NT2/D1 (cell line): ENCODE results near the gene MYO1F.
A peak's percentile ranks its signal among the peaks of the same experiment; 100 is the strongest.

Experiments used
- DNase-seq: peaks from one replicate; pipeline ENCODE4 v3.0.0-alpha.2; 2011; ENCODE audit warnings: low read depth, low spot score
- H3K27me3 ChIP-seq: 2 replicates; pipeline ENCODE4 v1.6.0; 2011; ENCODE audit warnings: mild to moderate bottlenecking; ENCODE audit not compliant: insufficient read length, insufficient read depth
- H3K36me3 ChIP-seq: 2 replicates; pipeline ENCODE4 v1.6.1; 2011; ENCODE audit warnings: mild to moderate bottlenecking, low read length, mixed read lengths; ENCODE audit not compliant: insufficient read depth, insufficient read length
- H3K4me1 ChIP-seq: 2 replicates; pipeline ENCODE4 v1.5.1; 2011; ENCODE audit not compliant: insufficient read depth, insufficient read length
- H3K4me3 ChIP-seq: 2 replicates; pipeline ENCODE4 v1.5.1; 2011; ENCODE audit warnings: low read depth; ENCODE audit not compliant: insufficient read length
- H3K9ac ChIP-seq: 2 replicates; pipeline ENCODE4 v1.6.0; 2011; ENCODE audit warnings: low read depth; ENCODE audit not compliant: insufficient read length
- H3K9me3 ChIP-seq: 2 replicates; pipeline ENCODE4 v1.5.1; 2011; ENCODE audit warnings: mild to moderate bottlenecking, low read length; ENCODE audit not compliant: insufficient read depth
- SUZ12 ChIP-seq: IDR thresholded peaks from 2 replicates; pipeline ENCODE4 v1.6.1; 2011; ENCODE audit not compliant: insufficient read length, insufficient read depth; ENCODE audit errors: extremely low read depth
- YY1 ChIP-seq: IDR thresholded peaks from 2 replicates; pipeline ENCODE4 v1.6.1; 2011; ENCODE audit not compliant: insufficient read length, insufficient read depth
- ZNF274 ChIP-seq: IDR thresholded peaks from 2 replicates; pipeline ENCODE4 v1.6.1; 2011; ENCODE audit warnings: mild to moderate bottlenecking, low read depth, low read length

Gene MYO1F

DNA sequence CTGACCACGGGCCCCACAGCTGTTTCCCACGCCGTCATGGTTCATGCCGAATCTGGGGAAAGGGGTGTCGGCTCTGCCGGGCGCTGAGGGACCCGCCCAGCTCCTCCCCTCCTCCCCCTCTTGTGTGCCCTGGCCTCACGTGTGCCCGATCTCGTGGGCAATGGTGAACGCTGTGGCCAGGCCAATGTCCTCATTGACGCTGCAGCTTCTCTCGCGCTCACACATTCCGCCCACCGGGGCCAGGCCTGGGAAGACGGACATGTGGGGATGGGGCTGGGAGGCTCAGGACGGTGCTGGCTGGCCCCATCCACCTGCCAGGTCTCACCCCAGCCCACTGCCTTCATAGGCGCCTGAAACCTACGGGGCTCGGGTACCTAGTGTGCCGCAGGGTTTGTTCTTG, 18.9 kb upstream of the MYO1F start:
- H3K4me3 ChIP-seq: no peak overlapping the region
- H3K9me3 ChIP-seq: peaks cover 6% of the 10 kb centered on the region; the same call in 1 of the 2 replicates
- H3K4me1 ChIP-seq: peaks cover 3% of the 10 kb centered on the region
- DNase-seq: no peak
- peaks cover 55% of the 10 kb centered on the region for H3K36me3 ChIP-seq
- TF ChIP-seq YY1 (no peak), SUZ12 (no peak), ZNF274 (no peak)
- peaks cover 13% of the 10 kb centered on the region for H3K27me3 ChIP-seq
- H3K9ac ChIP-seq: no peak overlapping the region

DNA sequence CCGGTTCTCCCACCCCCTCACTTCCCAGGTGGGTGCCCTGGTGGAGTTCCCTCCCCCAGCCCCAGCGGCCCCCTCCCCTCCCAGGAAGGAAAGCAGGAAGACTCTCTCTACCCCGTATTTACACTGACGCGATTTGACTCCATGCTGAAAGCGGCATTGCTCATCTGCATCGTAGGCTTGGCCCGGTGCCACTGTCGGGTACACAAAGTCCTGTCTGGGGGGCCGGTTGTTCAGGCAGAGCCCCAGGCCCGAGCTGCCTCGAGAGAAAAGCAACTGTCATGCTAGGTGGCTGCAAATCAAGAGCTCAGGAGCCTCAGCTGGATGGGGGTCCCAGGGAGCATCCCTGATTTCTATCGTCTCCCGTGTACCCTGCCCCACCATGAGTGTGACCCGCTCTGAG, 18.4 kb upstream of the MYO1F start:
- TF ChIP-seq ZNF274 (no peak), YY1 (no peak), SUZ12 (no peak)
- Histone ChIP-seq H3K36me3 (peaks cover 50% of the 10 kb centered on the region), H3K4me3 (no peak overlapping the region), H3K27me3 (peaks cover 18% of the 10 kb centered on the region), H3K9me3 (peaks cover 6% of the 10 kb centered on the region; the same call in 1 of the 2 replicates), H3K4me1 (peaks cover 6% of the 10 kb centered on the region), H3K9ac (no peak overlapping the region)
- DNase-seq: no peak

DNA sequence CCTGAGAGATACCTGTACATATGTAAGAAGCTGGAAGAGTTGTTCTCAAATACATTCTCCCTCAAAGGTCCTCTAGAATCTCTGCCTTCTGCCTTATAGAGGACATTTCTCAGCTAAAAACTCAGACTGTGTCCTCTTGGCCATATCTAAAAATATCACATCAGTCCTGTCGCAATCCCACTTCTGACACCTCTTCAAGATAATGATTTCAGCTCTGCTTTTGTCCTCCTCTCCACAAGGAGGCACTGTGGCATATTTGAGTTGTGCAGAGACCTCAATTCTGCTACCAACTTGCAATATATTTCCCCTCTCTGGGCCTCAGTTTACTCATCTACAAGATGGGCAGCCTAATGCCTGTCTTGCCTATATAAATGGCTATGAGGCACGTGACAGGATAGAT, 16.7 kb upstream of the MYO1F start:
- Histone ChIP-seq H3K9me3 (peaks cover 6% of the 10 kb centered on the region; the same call in 1 of the 2 replicates), H3K4me3 (no peak overlapping the region), H3K9ac (no peak overlapping the region), H3K27me3 (peaks cover 28% of the 10 kb centered on the region), H3K36me3 (peaks cover 40% of the 10 kb centered on the region), H3K4me1 (peaks cover 8% of the 10 kb centered on the region)
- TF ChIP-seq YY1: no peak
- no peak for TF ChIP-seq SUZ12
- no peak for TF ChIP-seq ZNF274
- no peak for DNase-seq

DNA sequence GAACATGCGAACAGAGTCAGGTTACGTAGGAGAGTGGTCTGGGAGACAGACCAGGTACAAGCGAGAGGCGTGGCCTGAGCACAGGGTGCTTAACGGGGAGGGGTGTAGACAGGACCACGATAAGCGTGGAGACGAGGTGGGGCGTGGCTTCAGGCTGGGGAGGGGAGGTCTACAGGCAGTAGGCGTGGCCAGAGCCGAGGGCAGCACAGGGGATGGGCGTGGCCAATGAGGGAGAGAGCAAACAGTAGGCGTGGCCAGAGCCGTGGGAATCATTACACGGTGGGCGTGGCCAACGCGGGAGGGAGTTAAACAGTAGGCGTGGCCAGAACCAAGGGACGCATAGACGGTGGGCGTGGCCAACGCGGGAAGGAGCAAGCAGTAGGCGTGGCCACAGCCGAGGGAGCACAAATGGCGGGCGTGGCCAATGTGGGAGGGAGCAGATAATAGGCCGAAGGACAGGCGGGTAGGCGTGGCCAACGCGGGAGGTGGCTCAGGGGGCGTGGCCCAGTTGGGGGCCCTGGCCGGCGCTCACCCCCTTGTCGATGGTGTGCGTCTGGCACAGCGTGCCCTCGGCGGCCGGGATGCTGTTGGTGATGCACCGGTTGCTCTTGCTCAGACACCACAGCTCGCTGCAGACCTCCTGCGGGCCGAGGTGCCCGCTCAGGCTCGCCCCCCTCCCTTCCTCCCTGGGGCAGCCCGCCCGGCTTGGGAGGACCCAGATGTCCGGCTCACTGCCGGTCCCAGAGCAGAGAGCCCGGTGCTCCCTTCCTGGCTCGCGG, 15.2 kb upstream of the MYO1F start:
- DNase-seq: peak; percentile 98
- H3K4me3 ChIP-seq: peak overlapping the region; percentile 53
- H3K9me3 ChIP-seq: peaks cover 6% of the 10 kb centered on the region; the same call in 1 of the 2 replicates
- peaks cover 28% of the 10 kb centered on the region for H3K27me3 ChIP-seq
- peaks cover 32% of the 10 kb centered on the region for H3K36me3 ChIP-seq
- peaks cover 9% of the 10 kb centered on the region for H3K4me1 ChIP-seq
- peak overlapping the region; percentile 77 for H3K9ac ChIP-seq
- TF ChIP-seq ZNF274: no peak
- TF ChIP-seq YY1: no peak
- TF ChIP-seq SUZ12: no peak

DNA sequence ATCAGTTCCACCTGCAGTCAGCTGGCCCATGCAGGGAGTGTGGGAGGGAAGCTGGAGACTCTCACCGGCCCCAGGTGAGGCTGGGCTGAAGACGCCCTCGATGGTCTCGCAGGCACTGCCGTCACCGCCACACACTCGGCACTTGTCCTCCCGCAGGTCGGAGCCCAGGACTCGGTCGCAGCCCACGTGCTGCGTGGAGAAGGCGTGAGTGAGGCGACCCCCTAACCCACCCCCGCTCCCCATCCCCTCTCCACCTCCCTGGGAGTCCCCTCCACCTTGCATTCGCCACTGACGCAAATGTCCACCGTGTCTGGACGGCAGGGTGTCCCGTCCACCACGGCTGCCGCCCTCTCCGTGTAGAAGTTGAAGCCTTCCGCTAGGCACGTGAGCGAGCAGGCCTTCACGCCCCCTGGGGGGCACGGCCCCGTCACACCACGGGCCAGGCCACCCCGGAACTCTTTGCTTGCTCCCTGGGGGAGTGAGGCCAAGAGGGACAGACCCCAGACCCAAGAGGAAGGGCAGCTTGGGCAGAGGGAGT, 12.0 kb upstream of the MYO1F start:
- Histone ChIP-seq H3K4me1 (peaks cover 9% of the 10 kb centered on the region), H3K27me3 (peaks cover 28% of the 10 kb centered on the region), H3K9me3 (peaks cover 5% of the 10 kb centered on the region; the same call in 1 of the 2 replicates), H3K9ac (no peak overlapping the region), H3K36me3 (peaks cover 10% of the 10 kb centered on the region), H3K4me3 (no peak overlapping the region)
- TF ChIP-seq ZNF274: no peak
- no peak for TF ChIP-seq SUZ12
- no peak for TF ChIP-seq YY1
- no peak for DNase-seq

DNA sequence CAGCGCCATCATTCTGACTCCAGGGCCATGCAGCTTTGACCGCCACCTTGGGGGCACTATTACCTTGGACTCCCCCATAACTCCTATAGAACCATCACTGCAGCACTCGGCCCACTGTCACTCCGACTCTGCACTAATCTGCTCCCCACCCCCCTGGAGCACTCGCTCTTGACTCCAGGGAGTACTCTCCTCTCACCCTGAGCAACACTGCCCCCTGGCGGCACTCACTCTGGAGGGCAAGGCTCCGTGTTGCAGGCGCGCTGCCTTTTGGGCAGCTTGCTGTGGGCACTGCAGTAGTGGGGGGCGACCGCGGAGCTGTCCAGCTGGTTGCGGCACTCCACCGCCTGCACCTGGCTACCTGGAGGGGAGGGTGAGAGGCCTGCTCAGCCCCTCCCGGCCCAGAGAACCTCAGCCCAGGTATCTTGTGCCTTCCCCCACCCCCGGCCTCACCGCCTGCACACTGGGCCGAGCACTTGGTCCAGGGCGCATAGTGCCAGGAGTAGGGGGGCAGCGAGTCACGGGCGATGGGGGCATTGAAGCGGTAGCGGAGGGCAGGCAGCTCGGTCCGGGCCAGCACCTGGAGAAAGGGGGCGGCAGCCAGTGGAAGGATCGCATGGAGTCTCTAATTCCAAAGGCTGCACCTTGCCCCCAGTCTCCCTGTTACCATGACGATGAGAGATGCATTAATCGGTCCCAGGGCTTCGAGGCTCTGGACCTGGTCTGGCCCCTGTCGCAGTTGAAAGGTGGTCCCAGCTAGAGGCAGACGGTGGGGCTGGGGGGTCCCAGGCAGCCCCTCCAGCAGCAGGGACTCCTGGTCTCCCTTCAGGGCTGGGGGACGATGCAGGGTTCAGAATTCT, 8.9 kb upstream of the MYO1F start:
- DNase-seq: no peak
- no peak overlapping the region for H3K4me3 ChIP-seq
- peaks cover 10% of the 10 kb centered on the region for H3K36me3 ChIP-seq
- no peak overlapping the region for H3K9ac ChIP-seq
- peaks cover 15% of the 10 kb centered on the region for H3K27me3 ChIP-seq
- H3K4me1 ChIP-seq: peaks cover 6% of the 10 kb centered on the region
- TF ChIP-seq SUZ12: no peak
- TF ChIP-seq ZNF274: no peak
- TF ChIP-seq YY1: no peak
- no peaks in the 10 kb centered on the region for H3K9me3 ChIP-seq
